Transverse colon (tissue), 4 donors: ENCODE results near the gene PIK3CD.

Experiments used
- EP300 ChIP-seq: sonication (generic); formaldehyde crosslinking; IDR thresholded peaks from one replicate; pipeline ENCODE4 v1.6.1; 2017; ENCODE audit warnings: antibody characterized with exemption, low read depth
- POLR2A ChIP-seq: fragments of 450-650 bp; IDR thresholded peaks from one replicate; pipeline ENCODE4 v1.6.1; 2016; ENCODE audit warnings: antibody characterized with exemption, mild to moderate bottlenecking, moderate library complexity
- POLR2AphosphoS5 ChIP-seq, 3 donors: sonication (generic); formaldehyde crosslinking; IDR thresholded peaks; one replicate each; pipeline ENCODE4 v1.6.1; 2016; ENCODE audit warnings: antibody characterized with exemption in 3 of 3
- TF ChIP-seq, protein P1 (sequence below), 5 experiments: fragments of 200-600 bp in 3 of 5; fragments of 450-650 bp in 2 of 5; sonication (generic) in 3 of 5; IDR thresholded peaks; 1 replicate in 2 of 5; 2 replicates in 3 of 5; pipeline ENCODE4 v1.5.1; 2016 to 2017; ENCODE audit warnings: antibody characterized with exemption in 5 of 5, inconsistent platforms in 3 of 5, mild to moderate bottlenecking in 2 of 5, moderate library complexity in 1 of 5

DNA sequence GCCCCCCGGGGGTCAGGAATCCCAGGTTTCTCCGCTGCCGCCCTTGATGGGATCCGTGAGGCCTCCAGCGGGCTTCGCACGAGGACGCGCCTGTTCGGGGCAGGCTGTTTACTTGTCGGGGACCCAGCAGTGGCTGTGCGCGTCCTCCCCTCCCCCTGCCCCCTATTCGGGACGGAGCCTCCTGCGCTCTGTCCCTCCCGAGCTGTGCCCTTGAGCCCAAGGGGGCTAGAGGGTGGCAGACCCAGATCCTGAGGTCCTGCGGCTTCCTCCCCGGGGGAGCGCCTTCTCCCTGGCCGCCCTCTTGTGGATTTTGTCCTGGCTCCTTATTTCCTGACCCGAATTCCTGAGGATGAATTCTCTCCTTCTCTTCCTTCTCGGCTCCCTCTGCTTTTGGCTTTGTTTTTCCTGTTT is 38.4 kb downstream of the PIK3CD start:
- TF ChIP-seq, protein P1, sequence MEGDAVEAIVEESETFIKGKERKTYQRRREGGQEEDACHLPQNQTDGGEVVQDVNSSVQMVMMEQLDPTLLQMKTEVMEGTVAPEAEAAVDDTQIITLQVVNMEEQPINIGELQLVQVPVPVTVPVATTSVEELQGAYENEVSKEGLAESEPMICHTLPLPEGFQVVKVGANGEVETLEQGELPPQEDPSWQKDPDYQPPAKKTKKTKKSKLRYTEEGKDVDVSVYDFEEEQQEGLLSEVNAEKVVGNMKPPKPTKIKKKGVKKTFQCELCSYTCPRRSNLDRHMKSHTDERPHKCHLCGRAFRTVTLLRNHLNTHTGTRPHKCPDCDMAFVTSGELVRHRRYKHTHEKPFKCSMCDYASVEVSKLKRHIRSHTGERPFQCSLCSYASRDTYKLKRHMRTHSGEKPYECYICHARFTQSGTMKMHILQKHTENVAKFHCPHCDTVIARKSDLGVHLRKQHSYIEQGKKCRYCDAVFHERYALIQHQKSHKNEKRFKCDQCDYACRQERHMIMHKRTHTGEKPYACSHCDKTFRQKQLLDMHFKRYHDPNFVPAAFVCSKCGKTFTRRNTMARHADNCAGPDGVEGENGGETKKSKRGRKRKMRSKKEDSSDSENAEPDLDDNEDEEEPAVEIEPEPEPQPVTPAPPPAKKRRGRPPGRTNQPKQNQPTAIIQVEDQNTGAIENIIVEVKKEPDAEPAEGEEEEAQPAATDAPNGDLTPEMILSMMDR (IDR thresholded peaks at IDR 0.05) = no peak
- TF ChIP-seq POLR2A (no peak), POLR2AphosphoS5 (IDR thresholded peaks at IDR 0.05) (no peak), EP300 (no peak)
